ENCODE measurements around the gene CNTNAP3B.
"Not testable (repeated sequence)": the region's sequence is repeated elsewhere in the genome, so short reads cannot be mapped to it uniquely, and the experiment has no call there.

CNTNAP3B gene

DNA sequence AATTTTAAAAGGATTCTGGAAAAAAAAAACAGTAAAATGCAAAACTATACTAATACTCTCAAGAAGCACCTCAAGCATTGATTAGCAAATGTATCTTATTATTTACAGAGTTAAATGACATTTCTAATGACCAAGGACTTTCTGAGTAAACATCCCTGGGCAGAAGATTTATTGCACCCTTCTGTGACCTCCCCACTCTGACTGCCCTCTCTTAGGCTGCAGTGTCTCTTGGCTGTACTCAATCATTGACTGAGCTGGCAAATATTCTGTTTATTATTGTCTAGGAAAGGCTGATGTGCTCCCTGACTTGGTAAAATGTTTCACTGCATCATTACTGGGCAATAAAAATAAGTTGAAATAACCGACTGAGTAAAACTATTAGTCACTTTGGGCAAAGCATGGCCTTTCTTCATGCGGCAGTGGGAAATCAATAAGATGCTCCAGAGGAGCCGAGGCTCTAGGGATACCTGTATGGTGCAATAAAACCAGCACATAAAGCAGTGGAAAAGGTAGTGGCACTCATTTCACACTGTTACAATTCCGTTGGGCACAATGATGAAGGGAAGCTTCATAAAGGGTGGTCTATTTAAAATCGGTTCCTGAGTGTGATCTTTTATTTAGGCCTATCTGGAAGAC is 151.1 kb downstream of the CNTNAP3B start:
- not testable (repeated sequence) for DNase-seq (ENCODE audit: low read depth in 2 of 2)

DNA sequence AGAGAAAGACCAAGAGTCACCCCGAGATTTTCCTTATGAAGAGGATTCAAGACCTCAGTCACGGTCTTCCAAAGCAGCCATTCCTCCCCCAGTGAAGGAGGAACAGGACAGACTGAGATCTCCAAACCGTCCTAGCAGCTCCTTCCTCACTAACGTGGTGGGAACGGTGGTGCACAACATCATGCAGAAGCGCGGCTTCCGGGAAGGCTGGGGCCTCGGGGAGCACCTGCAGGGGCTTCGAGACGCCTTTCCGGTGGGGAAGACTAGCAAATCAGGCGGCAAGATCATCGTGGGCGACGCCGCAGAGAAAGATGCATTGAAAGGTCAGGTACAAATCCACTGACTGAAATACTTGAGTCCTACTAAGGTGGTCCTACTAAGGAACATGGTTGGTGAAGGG is 154.3 kb downstream of the CNTNAP3B start:
- not testable (repeated sequence) for DNase-seq (ENCODE audit: low read depth in 2 of 2)

DNA sequence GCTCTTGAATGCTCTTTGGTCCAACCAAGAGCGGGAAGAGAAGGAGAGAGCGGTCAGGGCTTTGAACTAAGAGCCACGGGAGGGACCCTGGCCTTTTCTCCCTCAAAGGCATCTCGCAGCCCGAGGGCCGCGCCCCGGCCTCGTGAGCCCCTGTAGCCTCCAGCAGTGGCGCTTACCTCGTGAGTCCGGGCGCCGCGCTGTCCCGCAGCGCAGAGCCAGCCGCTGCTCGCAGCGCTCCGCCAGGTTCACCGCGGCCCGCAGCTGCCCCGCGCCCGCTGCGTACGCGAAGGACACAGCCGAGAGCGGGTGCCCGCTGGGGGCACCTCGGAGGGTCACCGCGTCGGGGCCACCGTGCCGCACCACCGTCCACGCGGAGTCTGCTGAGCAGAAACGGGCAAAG is 176.2 kb downstream of the CNTNAP3B start:
- not testable (repeated sequence) for DNase-seq (ENCODE audit: low read depth in 2 of 2)

DNA sequence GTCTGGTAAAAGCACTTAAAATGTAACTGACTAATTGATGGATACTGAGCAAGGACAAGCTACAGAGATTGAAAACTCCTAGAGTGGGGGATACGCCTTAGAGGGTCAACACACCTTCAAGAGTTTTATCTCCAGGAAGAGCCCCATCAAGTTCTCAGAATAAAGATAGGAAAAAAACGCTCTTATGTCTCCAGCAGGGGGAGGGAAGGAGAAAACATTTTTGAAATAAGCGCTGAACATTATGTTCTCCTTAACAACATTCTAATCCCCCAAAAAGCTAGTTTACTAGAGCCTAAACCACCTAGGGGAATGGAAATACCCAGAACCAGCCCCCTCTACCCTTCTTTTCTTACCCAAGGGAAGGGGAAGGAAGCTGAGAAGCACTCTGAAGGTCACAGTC is 187.5 kb downstream of the CNTNAP3B start:
- not testable (repeated sequence) for DNase-seq (ENCODE audit: low read depth in 2 of 2)

DNA sequence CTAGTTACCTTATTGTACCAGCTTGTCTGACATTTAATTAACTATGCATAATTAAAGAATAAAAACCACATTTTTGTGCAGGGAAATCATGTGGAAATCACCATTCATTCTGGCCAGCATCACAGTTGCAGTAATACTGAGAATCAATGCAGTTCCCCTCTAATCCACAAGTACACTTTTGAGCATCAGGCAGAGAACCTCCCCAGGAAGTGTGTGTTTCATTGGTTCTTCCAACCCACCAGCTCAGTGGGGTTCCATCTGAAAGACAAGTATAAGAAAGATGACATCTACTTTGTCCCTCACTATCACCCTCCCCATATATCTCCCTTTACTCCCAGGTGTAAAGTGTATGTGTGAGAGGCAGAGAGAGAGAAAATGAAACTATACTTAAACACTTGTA is 191.1 kb downstream of the CNTNAP3B start:
- DNase-seq (ENCODE audit: low read depth in 2 of 2), result not testable (repeated sequence)

DNA sequence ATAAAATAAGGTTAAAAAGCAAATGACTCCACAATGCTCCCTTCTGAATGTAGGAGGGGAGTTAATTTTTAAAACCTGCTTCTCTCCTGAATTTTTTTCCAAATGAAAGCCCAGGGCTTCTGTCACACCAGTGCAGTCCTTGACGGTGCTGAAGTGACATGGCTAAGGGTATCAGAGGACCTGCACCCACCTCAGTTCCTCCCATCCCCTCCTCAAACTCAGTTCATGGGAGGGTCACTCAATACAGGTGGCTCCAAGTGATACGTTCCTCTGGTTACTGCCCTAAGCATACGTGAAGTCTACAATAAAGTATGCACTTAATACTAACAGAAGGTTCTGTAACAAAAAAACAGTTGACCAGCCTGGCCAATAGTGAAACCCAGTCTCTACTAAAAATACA is 193.5 kb downstream of the CNTNAP3B start:
- DNase-seq (ENCODE audit: low read depth in 2 of 2), result not testable (repeated sequence)

DNA sequence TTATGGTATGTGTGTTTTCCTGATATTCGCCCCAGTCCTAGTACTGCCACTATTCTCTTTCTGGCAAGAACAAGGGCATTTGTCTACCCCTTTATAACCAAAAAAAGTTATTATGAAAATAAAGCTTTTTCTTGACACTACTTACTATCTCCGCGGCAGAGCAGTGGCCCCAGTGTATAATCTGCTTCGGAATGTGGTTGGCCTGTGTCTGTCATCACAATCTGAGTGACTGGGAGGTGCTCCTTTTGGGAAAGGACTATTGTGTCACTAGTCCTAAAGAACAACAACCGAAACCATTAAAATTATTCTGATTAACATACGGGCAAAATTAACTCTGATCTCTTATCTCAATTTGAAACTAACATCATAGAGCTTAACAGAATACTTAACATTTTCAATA is 200.1 kb downstream of the CNTNAP3B start:
- not testable (repeated sequence) for DNase-seq (ENCODE audit: low read depth in 2 of 2)

DNA sequence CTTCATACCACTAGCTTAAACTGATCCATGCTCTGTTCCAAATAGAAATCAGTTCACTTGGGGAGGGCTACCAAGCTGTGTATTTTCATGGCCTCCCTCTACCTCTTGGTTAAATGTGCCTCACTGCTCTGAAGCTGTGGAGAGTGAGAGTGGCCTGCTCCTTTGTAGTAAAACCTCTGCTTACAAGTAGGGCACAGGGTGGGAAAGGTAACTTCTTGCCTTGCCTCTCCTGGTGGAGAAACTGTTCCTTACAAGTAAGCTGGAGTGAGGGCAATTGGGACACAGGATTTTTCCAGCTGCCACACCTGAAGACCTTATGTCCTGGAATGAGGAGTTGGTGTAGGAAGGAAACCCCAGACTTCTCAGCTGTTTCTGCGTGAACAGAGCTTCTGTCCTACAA is 211.9 kb downstream of the CNTNAP3B start:
- DNase-seq (ENCODE audit: low read depth in 2 of 2), result not testable (repeated sequence)

DNA sequence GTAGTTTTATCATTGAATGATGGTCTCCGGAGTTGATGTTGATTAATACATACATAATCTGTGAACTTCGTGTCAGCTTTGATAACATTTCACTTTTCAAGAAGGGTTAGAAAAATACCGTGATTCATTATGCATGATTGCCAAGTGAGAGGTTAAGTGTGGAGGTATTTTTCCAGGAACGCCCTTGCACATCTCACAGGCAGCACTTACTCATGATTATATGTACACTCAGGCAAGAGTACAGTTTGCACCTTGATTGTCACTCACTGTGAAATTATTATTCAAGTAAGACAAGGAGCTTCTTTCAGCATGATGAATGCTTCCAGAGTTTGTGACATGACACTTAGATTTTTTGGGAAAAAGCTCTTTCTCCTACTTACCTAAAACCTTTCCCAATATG is 223.7 kb downstream of the CNTNAP3B start:
- not testable (repeated sequence) for DNase-seq (ENCODE audit: low read depth in 2 of 2)

DNA sequence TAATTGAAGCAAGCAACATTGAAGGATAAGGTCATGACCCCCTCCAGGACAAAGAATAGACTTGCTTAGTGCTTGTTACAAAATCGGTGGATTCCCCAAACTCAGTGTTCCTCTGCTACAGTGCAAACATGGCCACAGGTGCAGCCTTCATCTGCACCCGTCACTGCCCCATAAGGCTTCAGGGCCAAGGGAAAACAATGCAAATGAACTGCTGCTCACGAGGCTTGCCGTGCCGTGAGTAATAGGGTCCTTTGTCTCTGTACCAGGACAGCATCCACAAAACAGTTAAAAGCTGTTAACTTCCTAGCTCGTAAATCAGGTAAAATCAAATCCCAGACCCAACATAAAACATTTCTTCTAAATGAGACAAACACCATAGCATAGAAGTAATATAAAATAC is 226.5 kb downstream of the CNTNAP3B start:
- DNase-seq (ENCODE audit: low read depth in 2 of 2), result not testable (repeated sequence)

DNA sequence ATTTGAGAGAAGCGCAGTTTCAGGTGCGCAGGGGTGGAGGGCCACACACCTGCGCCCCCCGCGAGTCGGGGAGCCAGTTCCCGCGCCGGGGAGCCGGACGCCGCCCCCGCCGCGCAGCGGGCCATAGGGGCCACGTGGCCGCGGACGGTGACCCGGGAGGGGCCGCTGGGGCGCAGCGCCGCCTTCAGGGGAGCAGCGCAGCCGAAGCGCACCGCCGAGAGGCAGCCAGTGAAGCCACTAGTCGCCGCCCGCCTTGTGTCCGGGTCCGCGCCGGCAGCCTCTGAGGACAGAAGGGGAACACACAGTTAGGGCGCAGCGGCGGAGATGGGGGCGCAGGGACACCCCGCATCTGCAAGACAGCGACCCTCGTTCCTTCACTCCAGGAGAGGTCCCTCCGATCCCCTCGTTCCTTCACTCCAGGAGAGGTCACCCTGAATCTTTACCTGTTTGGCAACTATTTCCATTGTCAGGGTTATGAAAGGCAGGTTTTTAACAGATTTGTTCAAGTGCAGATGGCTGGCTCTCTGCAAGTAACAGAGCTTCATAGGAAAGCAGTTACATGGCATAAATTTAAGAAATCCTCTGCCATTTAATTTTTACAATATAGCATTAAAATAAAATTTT is 230.4 kb downstream of the CNTNAP3B start:
- DNase-seq (ENCODE audit: low read depth in 2 of 2), result not testable (repeated sequence)

DNA sequence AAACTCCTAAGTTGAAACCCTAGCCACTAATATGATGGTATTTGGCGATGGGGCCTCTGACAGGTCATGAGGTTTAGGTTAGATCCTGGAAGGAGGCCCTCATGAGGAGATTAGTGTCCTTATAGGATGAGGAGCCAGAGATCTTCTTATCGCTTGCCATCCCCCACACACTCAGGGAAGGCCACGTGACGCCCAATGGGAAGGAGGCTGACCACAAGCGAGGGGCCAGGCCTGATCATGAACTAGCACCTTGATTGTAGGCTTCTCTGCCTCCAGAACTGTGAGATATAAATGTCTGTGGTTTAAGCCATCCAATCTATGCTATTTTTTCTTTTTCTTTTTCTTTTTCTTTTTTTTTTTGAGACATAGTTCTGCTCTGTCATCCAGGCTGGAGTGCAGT is 254.7 kb downstream of the CNTNAP3B start:
- not testable (repeated sequence) for DNase-seq (ENCODE audit: low read depth in 2 of 2)

DNA sequence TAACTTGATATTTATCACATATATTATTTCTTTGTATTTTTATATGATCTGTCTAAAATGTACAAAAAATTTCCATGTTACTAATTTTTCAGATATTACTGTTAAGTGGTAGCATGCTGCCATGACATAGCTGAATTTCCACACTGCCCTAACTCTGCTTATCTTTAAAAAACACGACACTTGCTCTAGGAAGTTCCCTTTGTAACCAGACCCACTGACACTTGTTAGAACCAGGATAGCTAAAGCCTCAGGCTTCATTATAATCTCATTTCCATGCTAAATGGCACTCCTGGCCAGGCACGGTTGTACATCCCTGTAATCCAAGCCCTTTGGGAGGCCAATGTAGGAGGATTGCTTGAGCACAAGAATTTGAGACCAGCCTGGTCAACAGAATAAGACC is 273.8 kb downstream of the CNTNAP3B start:
- DNase-seq (ENCODE audit: low read depth in 2 of 2), result not testable (repeated sequence)

DNA sequence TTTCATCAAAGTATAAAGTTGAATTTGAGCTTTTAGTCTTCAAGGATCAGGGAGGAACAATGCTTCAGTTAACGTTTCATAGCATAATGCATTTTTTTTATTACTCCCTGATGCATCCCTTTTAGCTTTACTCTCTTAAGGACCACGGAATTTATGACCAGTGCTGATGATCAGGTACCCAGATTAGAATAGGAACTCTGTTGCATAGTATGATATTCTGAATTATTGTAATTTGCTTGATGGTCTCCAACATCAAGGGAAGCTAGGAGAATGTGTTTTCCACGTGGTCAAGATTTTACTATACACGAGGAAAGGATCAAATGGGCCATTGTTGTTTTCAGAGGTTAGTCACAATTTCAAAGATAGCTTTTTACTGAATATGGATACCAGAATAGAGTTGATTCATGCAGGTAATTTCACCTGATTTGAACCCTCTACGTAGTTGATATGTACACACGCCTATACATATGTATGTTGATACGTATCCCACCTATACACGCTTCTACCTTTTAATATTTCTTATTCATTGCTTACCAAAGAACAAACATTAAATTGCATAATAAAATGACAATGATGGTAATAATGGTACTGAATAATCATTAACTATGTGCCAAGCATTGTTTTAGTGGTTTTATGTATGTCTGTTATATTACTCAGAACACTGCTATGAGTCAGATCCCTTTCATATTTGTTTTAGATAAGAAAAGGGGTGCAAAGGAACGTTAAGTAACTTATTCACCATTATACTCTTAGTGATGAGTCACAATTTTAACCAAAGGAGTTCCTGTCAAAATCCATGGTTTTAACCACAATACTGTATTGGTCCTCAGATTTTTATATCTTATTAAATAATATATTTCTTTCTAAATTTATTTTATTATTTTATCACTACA is 277.1 kb downstream of the CNTNAP3B start:
- DNase-seq (ENCODE audit: low read depth in 2 of 2), result not testable (repeated sequence)

DNA sequence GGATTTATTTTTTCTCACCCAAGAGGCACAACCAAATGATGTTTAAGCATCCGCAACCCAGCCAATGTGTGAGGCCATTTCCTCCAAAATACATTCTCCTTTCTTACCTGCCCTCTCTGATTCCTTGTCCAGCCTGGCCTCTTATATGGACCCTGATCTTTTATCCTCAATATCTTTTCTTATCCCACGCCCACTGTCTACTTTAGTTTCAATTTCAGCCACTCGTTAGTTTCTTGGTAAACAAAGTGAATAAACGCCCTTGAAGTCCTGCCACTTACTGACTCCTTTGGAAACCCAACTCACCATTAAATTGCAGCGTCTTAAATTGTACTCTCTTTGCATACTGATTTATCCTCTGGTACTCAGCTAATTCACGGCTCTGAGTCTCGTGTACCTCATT is 281.4 kb downstream of the CNTNAP3B start:
- DNase-seq (ENCODE audit: low read depth in 2 of 2), result not testable (repeated sequence)
